Testis (tissue), 2 donors: ENCODE results near the gene GJB3.

Experiments
- POLR2A ChIP-seq: fragments of 450-650 bp; IDR thresholded peaks from one replicate; pipeline ENCODE4 v1.6.1; 2017; ENCODE audit warnings: antibody characterized with exemption, mild to moderate bottlenecking, moderate library complexity
- TF ChIP-seq, protein P1 (sequence below), 3 experiments: fragments of 450-650 bp in 2 of 3; fragments of 200-600 bp in 1 of 3; sonication (generic) in 1 of 3; IDR thresholded peaks; one replicate each; pipeline ENCODE4 v1.5.1; 2016 to 2019; ENCODE audit warnings: antibody characterized with exemption in 3 of 3, mild to moderate bottlenecking in 2 of 3, moderate library complexity in 1 of 3

DNA sequence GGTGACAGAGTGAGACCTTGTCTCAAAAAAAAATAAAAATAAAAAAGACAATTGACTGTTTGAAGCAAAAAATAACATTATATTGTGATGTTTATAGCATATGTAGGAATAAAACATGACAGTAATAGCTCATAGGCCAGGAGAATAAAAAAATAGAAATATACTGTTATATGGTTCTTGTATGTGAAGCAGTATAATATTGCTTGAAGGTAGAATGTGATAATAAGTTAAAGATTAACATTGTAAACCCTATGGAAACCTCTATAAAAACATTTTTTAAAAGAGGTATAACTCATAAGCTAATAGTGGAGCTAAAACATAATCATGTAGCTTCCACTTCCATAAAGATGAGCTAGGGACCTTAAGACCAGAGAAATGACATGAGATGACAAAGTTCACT is 35.3 kb downstream of the GJB3 start:
- TF ChIP-seq, protein P1, sequence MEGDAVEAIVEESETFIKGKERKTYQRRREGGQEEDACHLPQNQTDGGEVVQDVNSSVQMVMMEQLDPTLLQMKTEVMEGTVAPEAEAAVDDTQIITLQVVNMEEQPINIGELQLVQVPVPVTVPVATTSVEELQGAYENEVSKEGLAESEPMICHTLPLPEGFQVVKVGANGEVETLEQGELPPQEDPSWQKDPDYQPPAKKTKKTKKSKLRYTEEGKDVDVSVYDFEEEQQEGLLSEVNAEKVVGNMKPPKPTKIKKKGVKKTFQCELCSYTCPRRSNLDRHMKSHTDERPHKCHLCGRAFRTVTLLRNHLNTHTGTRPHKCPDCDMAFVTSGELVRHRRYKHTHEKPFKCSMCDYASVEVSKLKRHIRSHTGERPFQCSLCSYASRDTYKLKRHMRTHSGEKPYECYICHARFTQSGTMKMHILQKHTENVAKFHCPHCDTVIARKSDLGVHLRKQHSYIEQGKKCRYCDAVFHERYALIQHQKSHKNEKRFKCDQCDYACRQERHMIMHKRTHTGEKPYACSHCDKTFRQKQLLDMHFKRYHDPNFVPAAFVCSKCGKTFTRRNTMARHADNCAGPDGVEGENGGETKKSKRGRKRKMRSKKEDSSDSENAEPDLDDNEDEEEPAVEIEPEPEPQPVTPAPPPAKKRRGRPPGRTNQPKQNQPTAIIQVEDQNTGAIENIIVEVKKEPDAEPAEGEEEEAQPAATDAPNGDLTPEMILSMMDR (IDR thresholded peaks at IDR 0.05) = no peak
- no peak for TF ChIP-seq POLR2A
